Transverse colon (tissue), 4 donors: Measurements from ENCODE around the gene PLEKHG2.

Experiments
- CTCF ChIP-seq, 5 experiments: fragments of 200-600 bp in 3 of 5; fragments of 450-650 bp in 2 of 5; sonication (generic) in 3 of 5; IDR thresholded peaks; 1 replicate in 2 of 5; 2 replicates in 3 of 5; pipeline ENCODE4 v1.5.1; 2016 to 2017; ENCODE audit warnings: antibody characterized with exemption in 5 of 5, inconsistent platforms in 3 of 5, mild to moderate bottlenecking in 2 of 5, moderate library complexity in 1 of 5
- EP300 ChIP-seq: sonication (generic); formaldehyde crosslinking; IDR thresholded peaks from one replicate; pipeline ENCODE4 v1.6.1; 2017; ENCODE audit warnings: antibody characterized with exemption, low read depth
- POLR2A ChIP-seq: fragments of 450-650 bp; IDR thresholded peaks from one replicate; pipeline ENCODE4 v1.6.1; 2016; ENCODE audit warnings: antibody characterized with exemption, mild to moderate bottlenecking, moderate library complexity
- POLR2AphosphoS5 ChIP-seq, 3 donors: sonication (generic); formaldehyde crosslinking; IDR thresholded peaks; one replicate each; pipeline ENCODE4 v1.6.1; 2016; ENCODE audit warnings: antibody characterized with exemption in 3 of 3

- TF ChIP-seq POLR2A = no peak
- no peak for TF ChIP-seq CTCF (IDR thresholded peaks at IDR 0.05)
- TF ChIP-seq POLR2AphosphoS5 (IDR thresholded peaks at IDR 0.05) = no peak
- no peak for TF ChIP-seq EP300
Measured at GRCh38 chr19:39422020-39422419, 9.6 kb downstream of the PLEKHG2 start.
